AG10803 (cell line): ENCODE results near the gene CYB5R4.
A peak's percentile ranks its signal among the peaks of the same experiment; 100 is the strongest.

ENCODE experiments used
- DNase-seq: peaks from one replicate; pipeline ENCODE4 v3.0.0; 2010; ENCODE audit warnings: low read depth
- H3K4me3 ChIP-seq: 2 replicates; pipeline ENCODE4 v1.5.1; 2011; ENCODE audit warnings: mild to moderate bottlenecking, low read length, control low read depth
- CTCF ChIP-seq: conservative IDR thresholded peaks from 2 replicates; pipeline ENCODE4 v1.5.1; 2011; ENCODE audit warnings: mild to moderate bottlenecking, low read length, control low read depth, inconsistent platforms

Gene CYB5R4

GRCh38 chr6:83852528-83853177 lies 6.8 kb upstream of the CYB5R4 start:
- no peak for TF ChIP-seq CTCF
- no peak for DNase-seq
- H3K4me3 ChIP-seq: peak overlapping the region; percentile 51

GRCh38 chr6:83853178-83854000 lies 6.1 kb upstream of the CYB5R4 start, which contains the start of gene RIPPLY2:
Gene RIPPLY2, plus strand, starts transcription at chr6:83853360. Its CDS starts 57 bp downstream, at chr6:83853417.
- peak within 1 kb of the TSS; percentile 51 for H3K4me3 ChIP-seq
- TF ChIP-seq CTCF: no peak
- DNase-seq: peak; percentile 17

- TF ChIP-seq CTCF: no peak
- H3K4me3 ChIP-seq: peak overlapping the region; percentile 51
- no peak for DNase-seq
Measured at GRCh38 chr6:83854001-83854501, 5.4 kb upstream of the CYB5R4 start.

- no peak for DNase-seq
- no peak overlapping the region for H3K4me3 ChIP-seq
- TF ChIP-seq CTCF: no peak
Measured at GRCh38 chr6:83854766-83855165, 4.7 kb upstream of the CYB5R4 start.

GRCh38 chr6:83860359-83860755 lies 868 bp downstream of the CYB5R4 start:
- no peak for DNase-seq
- peak overlapping the region; percentile 94 for H3K4me3 ChIP-seq
- no peak for TF ChIP-seq CTCF

- peak overlapping the region; percentile 94 for H3K4me3 ChIP-seq
- DNase-seq: no peak
- no peak for TF ChIP-seq CTCF
Measured at GRCh38 chr6:83860782-83861495, 1.4 kb downstream of the CYB5R4 start.
